Ishikawa (cell line): ENCODE results near the gene TANC1.

Experiments
- CEBPB ChIP-seq: IDR thresholded peaks from 2 replicates; pipeline ENCODE4 v1.6.1; 2012
- CREB1 ChIP-seq: IDR thresholded peaks from 2 replicates; pipeline ENCODE4 v1.6.1; 2012; ENCODE audit warnings: low read depth
- EGR1 ChIP-seq: IDR thresholded peaks from 2 replicates; pipeline ENCODE4 v1.6.1; 2012
- EP300 ChIP-seq: IDR thresholded peaks from 2 replicates; pipeline ENCODE4 v1.6.1; 2012; ENCODE audit warnings: borderline replicate concordance
- FOXM1 ChIP-seq: IDR thresholded peaks from 2 replicates; pipeline ENCODE4 v1.6.1; 2012; ENCODE audit warnings: low read depth, borderline replicate concordance
- NFIC ChIP-seq: IDR thresholded peaks from 2 replicates; pipeline ENCODE4 v1.6.1; 2012
- RAD21 ChIP-seq: IDR thresholded peaks from 2 replicates; pipeline ENCODE4 v1.6.1; 2012; ENCODE audit warnings: low read depth
- REST ChIP-seq: IDR thresholded peaks from 2 replicates; pipeline ENCODE4 v1.6.1; 2012; ENCODE audit warnings: low read depth, mild to moderate bottlenecking
- TAF1 ChIP-seq: IDR thresholded peaks from 2 replicates; pipeline ENCODE4 v1.6.1; 2012; ENCODE audit warnings: low read depth, mild to moderate bottlenecking
- TCF12 ChIP-seq: IDR thresholded peaks from 2 replicates; pipeline ENCODE4 v1.6.1; 2012; ENCODE audit warnings: low read depth
- TEAD4 ChIP-seq: IDR thresholded peaks from 2 replicates; pipeline ENCODE4 v1.6.1; 2012
- YY1 ChIP-seq: IDR thresholded peaks from 2 replicates; pipeline ENCODE4 v1.6.1; 2012; ENCODE audit warnings: low read depth
- ZBTB7A ChIP-seq: IDR thresholded peaks from 2 replicates; pipeline ENCODE4 v1.6.1; 2012; ENCODE audit warnings: low read depth
- TF ChIP-seq, protein P1 (sequence below): IDR thresholded peaks from 2 replicates; pipeline ENCODE4 v1.6.1; 2012
- TF ChIP-seq, protein P2 (sequence below): IDR thresholded peaks from 2 replicates; pipeline ENCODE4 v1.6.1; 2012

TANC1 gene

GRCh38 chr2:159123786-159124185 lies 155.3 kb downstream of the TANC1 start:
- TF ChIP-seq CEBPB (no peak), TAF1 (no peak), RAD21 (no peak), TCF12 (no peak)
- TF ChIP-seq, protein P1, sequence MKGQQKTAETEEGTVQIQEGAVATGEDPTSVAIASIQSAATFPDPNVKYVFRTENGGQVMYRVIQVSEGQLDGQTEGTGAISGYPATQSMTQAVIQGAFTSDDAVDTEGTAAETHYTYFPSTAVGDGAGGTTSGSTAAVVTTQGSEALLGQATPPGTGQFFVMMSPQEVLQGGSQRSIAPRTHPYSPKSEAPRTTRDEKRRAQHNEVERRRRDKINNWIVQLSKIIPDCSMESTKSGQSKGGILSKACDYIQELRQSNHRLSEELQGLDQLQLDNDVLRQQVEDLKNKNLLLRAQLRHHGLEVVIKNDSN = no peak

- TF ChIP-seq, protein P2, sequence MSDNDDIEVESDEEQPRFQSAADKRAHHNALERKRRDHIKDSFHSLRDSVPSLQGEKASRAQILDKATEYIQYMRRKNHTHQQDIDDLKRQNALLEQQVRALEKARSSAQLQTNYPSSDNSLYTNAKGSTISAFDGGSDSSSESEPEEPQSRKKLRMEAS = peak; percentile 45; the same call in 1 of the 2 replicates
- TF ChIP-seq ZBTB7A = no peak
Measured at GRCh38 chr2:159124441-159124911, 156.0 kb downstream of the TANC1 start.

- no peak for TF ChIP-seq EGR1
- TF ChIP-seq TAF1 = no peak
- no peak for TF ChIP-seq REST
- TF ChIP-seq RAD21 = no peak
- no peak for TF ChIP-seq CEBPB
- TF ChIP-seq TEAD4 = no peak
- TF ChIP-seq, protein P2 = no peak; the same call in 1 of the 2 replicates
Measured at GRCh38 chr2:159124931-159125467, 156.6 kb downstream of the TANC1 start.

DNA sequence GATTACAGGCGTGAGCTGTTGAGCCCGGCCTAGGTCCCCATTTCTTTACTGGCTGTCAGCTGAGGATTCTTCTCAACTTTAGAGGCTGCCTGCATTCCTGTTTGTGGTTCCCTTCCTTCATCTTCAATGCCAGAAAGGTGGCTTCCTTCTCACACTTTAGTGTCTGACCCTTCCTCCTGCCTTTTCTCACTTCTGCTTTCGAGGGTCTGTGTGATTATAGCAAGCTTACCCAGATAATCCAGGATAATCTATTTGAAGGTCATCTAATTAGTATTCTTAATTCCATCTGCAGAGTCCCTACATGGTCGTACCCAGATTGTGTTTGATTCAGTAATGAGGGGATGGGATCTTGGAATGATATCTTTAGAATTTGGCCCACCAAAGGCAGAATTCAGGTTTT lies 157.4 kb downstream of the TANC1 start:
- TF ChIP-seq ZBTB7A (no peak), REST (no peak), YY1 (no peak), EP300 (no peak), CREB1 (no peak), NFIC (no peak), CEBPB (no peak), TAF1 (no peak), EGR1 (no peak), TCF12 (no peak), FOXM1 (no peak), TEAD4 (no peak), RAD21 (no peak)
- TF ChIP-seq, protein P2 = no peak
- TF ChIP-seq, protein P1 = no peak

- TF ChIP-seq RAD21 (no peak), TEAD4 (no peak), CEBPB (no peak)
- TF ChIP-seq, protein P2 = no peak
Measured at GRCh38 chr2:159126432-159127022, 158.1 kb downstream of the TANC1 start.

GRCh38 chr2:159128191-159128590 lies 159.8 kb downstream of the TANC1 start:
- no peak for TF ChIP-seq NFIC
- no peak for TF ChIP-seq TEAD4
- TF ChIP-seq ZBTB7A = no peak
- TF ChIP-seq EP300 = no peak
- TF ChIP-seq FOXM1 = no peak
- no peak for TF ChIP-seq EGR1
- no peak for TF ChIP-seq REST
